ENCODE measurements around the gene ZNF516. TPM values are rescaled to one million over a fixed set of nuclear protein-coding genes. Genes with fewer than 3 reads are reported as not detected.

The ZNF516 gene
- total and polyA plus RNA-seq, 10 of the 15 experiments (the other 5 are each of a cell fraction or from before 2014, with no cell fraction given) = 2.0 to 32.0 (median 8.3) TPM

- TF ChIP-seq USF2 (IDR thresholded peaks at IDR 0.05; ENCODE audit: borderline replicate concordance, low read depth, low read length) = no peak
- TF ChIP-seq MTA2 (IDR thresholded peaks at IDR 0.05; ENCODE audit: low read depth) = no peak
- TF ChIP-seq RUNX3 (IDR thresholded peaks at IDR 0.05; ENCODE audit: low read length) = no peak
- TF ChIP-seq SPI1 (IDR thresholded peaks at IDR 0.05; ENCODE audit: borderline replicate concordance, insufficient read depth, low read depth, low read length) = no peak
These were observed 47.7 kb downstream of the ZNF516 start (continued) for GRCh38 chr18:76447258-76447890.

GRCh38 chr18:76446321-76447257 is 48.5 kb downstream of the ZNF516 start:
- Histone ChIP-seq H4K20me1 (ENCODE audit: control insufficient read depth, insufficient read depth) (peaks cover 4% of the 10 kb centered on the region; the same call in 1 of the 2 replicates), H3K27me3 (replicated peaks in 1 of 2; ENCODE audit: control insufficient read depth in 2 of 2, insufficient read depth in 2 of 2, low read length in 1 of 2) (no peaks in the 10 kb centered on the region), H3K4me2 (ENCODE audit: control insufficient read depth, insufficient read depth) (no peak overlapping the region), H3K4me3 (no peak overlapping the region), H3K4me1 (ENCODE audit: control insufficient read depth, insufficient read depth, low read length) (peaks cover 12% of the 10 kb centered on the region), H3K27ac (ENCODE audit: control insufficient read depth, insufficient read depth) (no peak overlapping the region), H3K79me2 (ENCODE audit: control insufficient read depth, insufficient read depth, low read length) (peaks cover 47% of the 10 kb centered on the region), H3K36me3 (ENCODE audit: control insufficient read depth in 2 of 2, insufficient read depth in 2 of 2, low read length in 1 of 2) (peaks cover 10 to 16% of the 10 kb centered on the region in 2 experiments; a peak in 3 of 4 replicates), H3K9ac (ENCODE audit: control insufficient read depth, insufficient read depth, low read length) (no peak overlapping the region), H3K9me3 (replicated peaks; ENCODE audit: control insufficient read depth, insufficient read depth, low read length) (no peaks in the 10 kb centered on the region; the same call in 2 of the 3 replicates), H2AFZ (ENCODE audit: control insufficient read depth, low read depth, low read length) (no peak overlapping the region)
- BruUV-seq (replicated peaks) = no TSS peak
- ATAC-seq (no peak), DNase-seq (ENCODE audit: low read depth, low spot score) (no peak), FAIRE-seq (no peak)
- 84% methylated on average over 20 of the region's 20 CpGs for WGBS (ENCODE audit: insufficient coverage, insufficient replicate concordance, low lambda C conversion rate, missing lambda C conversion rate)
- in situ Hi-C loops (cut with MboI) = no loop called here
- RAD21 ChIA-PET (ENCODE audit: unreplicated experiment) = no interaction called here
- no peak for TF ChIP-seq NRF1 (conservative IDR thresholded peaks at IDR 0.05; ENCODE audit: low read depth, low read length)
- TF ChIP-seq HDAC2 (IDR thresholded peaks at IDR 0.05) = no peak
- no peak for TF ChIP-seq ESRRA (IDR thresholded peaks at IDR 0.05; ENCODE audit: low read length)
- TF ChIP-seq SREBF1 (IDR thresholded peaks at IDR 0.05; ENCODE audit: low read length) = no peak
- TF ChIP-seq USF2 (IDR thresholded peaks at IDR 0.05; ENCODE audit: borderline replicate concordance, low read depth, low read length) = no peak
- no peak for TF ChIP-seq RB1 (IDR thresholded peaks at IDR 0.05; ENCODE audit: borderline replicate concordance)
- TF ChIP-seq KLF5 (IDR thresholded peaks at IDR 0.05; ENCODE audit: partially characterized antibody) = no peak
- no peak for TF ChIP-seq E4F1 (IDR thresholded peaks at IDR 0.05; ENCODE audit: borderline replicate concordance, partially characterized antibody)
- CTCF ChIA-PET = no interaction called here
- POLR2A ChIA-PET = interaction anchor here (0.6 kb wide), 1 partner anchor 58 kb away, joined by 3 read pairs; no protein-coding TSS in a partner anchor
- intact Hi-C loops (cut with micrococcal nuclease; ENCODE audit: unreplicated experiment) = no loop called here
- SMC1A ChIA-PET (ENCODE audit: uncharacterized antibody, unreplicated experiment) = no interaction called here

All from GM12878 (cell line).